Progenitor cell of endocrine pancreas (in vitro differentiated cells): ENCODE data around the gene MRGPRG. TPM values are rescaled to one million over a fixed set of nuclear protein-coding genes. Genes with fewer than 3 reads are reported as not detected.

ENCODE experiments used
- DNase-seq: peaks from one replicate; pipeline ENCODE4 v3.0.0; 2021; ENCODE audit warnings: low spot score; ENCODE audit not compliant: unreplicated experiment
- H3K27ac Mint-ChIP-seq: 2 replicates; pipeline ENCODE4 v1.8.0; 2021; ENCODE audit warnings: mild to moderate bottlenecking, moderate library complexity, mixed read lengths
- H3K27me3 Mint-ChIP-seq: 2 replicates; pipeline ENCODE4 v1.8.0; 2021; ENCODE audit warnings: mixed read lengths
- H3K36me3 Mint-ChIP-seq: 2 replicates; pipeline ENCODE4 v1.8.0; 2022; ENCODE audit warnings: mixed read lengths; ENCODE audit not compliant: insufficient read depth
- H3K4me1 Mint-ChIP-seq: 2 replicates; pipeline ENCODE4 v1.8.0; 2021; ENCODE audit warnings: low read depth, mixed read lengths
- H3K4me3 Mint-ChIP-seq: 2 replicates; pipeline ENCODE4 v1.8.0; 2021; ENCODE audit warnings: low read depth, mild to moderate bottlenecking, moderate library complexity, mixed read lengths
- H3K9me3 Mint-ChIP-seq: 2 replicates; pipeline ENCODE4 v1.8.0; 2021; ENCODE audit warnings: low read depth, mixed read lengths
- CTCF ChIP-seq: fragments of 200-600 bp; sonication (generic); IDR thresholded peaks from one replicate; pipeline ENCODE4 v1.5.0; 2021; ENCODE audit warnings: antibody characterized with exemption, mild to moderate bottlenecking; ENCODE audit not compliant: unreplicated experiment
- total RNA-seq: library from RNA; stranded (reverse); gene quantifications from 2 replicates; pipeline ENCODE4 v1.2.1, GENCODE V29; 2021

MRGPRG gene
- total RNA-seq, 1 donor from 2014 or later = not detected

- Mint-ChIP-seq H3K9me3 (no peaks in the 10 kb centered on the region), H3K4me1 (no peaks in the 10 kb centered on the region), H3K4me3 (no peak overlapping the region), H3K27ac (no peak overlapping the region), H3K36me3 (no peaks in the 10 kb centered on the region), H3K27me3 (peaks cover 62% of the 10 kb centered on the region)
- no peak for TF ChIP-seq CTCF
- no peak for DNase-seq
Observed at GRCh38 chr11:3204141-3205015, 14.2 kb downstream of the MRGPRG start.

DNA sequence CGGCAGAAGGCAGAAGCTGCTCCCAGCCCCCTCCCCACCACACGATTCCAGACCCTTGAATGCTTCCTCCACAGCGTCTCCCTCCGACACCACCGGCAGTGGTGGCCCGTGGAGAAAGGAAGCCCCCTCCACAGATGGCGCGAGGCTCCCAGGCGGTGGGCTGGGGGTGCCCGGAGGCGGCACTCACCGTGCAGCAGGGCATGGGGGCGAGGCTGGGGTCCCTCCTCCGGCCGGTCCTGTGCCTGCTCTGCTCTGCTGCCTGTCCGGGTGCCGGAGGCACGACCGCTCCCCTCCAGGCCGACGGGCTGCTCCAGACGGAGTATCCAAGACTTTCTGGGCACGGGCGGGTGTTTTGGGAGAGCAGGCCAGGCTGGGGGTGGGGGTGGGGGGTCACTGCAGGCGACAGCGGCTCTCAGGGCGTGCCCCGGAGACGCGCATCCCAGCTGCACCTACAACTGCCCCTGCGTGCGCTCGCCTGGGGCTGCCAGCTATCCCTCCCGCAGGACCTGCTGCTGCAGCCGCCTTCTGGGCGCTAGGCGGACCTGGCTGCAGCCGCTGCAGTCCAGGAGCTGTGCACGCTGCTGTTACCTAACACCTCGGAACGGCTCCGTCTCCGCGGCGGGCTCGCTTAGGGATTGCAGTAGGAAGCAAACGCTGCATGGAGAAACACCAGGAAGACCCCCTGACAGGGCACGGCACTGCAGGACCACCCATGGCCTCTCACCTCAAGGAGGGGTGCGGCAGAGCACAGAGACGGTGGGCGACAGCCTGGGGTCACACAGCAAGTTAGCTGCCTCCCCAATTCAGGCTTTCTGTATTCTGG is 15.2 kb downstream of the MRGPRG start:
- Mint-ChIP-seq H3K4me1 (no peaks in the 10 kb centered on the region), H3K4me3 (no peak overlapping the region), H3K9me3 (no peaks in the 10 kb centered on the region), H3K27ac (no peak overlapping the region), H3K27me3 (peaks cover 59% of the 10 kb centered on the region), H3K36me3 (no peaks in the 10 kb centered on the region)
- TF ChIP-seq CTCF = peak; percentile 22
- DNase-seq = no peak

DNA sequence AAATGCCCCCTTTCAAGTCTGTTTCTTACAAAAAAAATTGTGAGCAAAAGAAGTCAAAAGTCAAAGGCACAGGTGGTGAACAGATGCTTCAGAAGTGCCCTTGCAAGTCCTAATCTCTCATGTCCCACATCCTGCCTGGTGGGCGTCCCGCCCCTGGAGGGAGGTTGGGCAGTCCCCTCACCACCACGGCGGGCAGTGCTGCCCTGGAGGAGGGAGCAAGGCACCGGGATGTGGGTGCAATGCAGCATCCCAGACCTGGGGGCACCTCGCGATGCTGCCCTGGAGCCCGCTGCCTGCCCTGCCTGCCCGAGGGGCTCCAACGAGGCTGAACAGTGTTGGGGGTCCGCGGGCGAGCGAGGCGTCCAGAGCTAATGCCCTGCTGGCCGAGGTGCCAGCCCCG is 15.9 kb downstream of the MRGPRG start:
- H3K4me3 Mint-ChIP-seq = no peak overlapping the region
- H3K27me3 Mint-ChIP-seq = peaks cover 54% of the 10 kb centered on the region

DNA sequence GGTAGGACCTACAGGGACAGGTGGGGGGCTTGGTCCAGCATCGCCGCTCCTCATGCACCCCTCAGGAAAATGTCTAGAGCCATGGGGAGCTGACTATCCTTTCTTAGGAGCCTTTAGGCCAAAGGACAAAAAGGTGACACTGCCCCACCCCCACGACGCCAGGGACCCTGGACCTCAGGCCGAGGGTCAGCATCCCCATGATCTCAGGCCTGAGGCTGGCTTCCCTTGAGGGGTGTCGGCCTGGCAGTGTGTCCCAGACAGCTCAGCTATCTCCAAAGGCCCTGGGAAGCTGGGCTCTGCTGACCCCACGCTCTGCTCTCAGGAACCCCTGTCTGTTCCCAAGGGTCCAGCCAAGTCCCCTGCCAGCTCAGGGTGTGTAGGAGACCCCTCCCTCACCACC is 16.3 kb downstream of the MRGPRG start:
- DNase-seq = no peak
- H3K27me3 Mint-ChIP-seq = peaks cover 52% of the 10 kb centered on the region
- no peaks in the 10 kb centered on the region for H3K9me3 Mint-ChIP-seq
- H3K36me3 Mint-ChIP-seq = no peaks in the 10 kb centered on the region
- no peak for TF ChIP-seq CTCF
- H3K27ac Mint-ChIP-seq = no peak overlapping the region
- H3K4me1 Mint-ChIP-seq = no peaks in the 10 kb centered on the region
- no peak overlapping the region for H3K4me3 Mint-ChIP-seq

More for the DNA sequence above, 15.9 kb downstream of the MRGPRG start:
- Mint-ChIP-seq H3K9me3 (no peaks in the 10 kb centered on the region), H3K27ac (no peak overlapping the region), H3K4me1 (no peaks in the 10 kb centered on the region), H3K36me3 (no peaks in the 10 kb centered on the region)
- TF ChIP-seq CTCF = no peak
- DNase-seq = no peak

DNA sequence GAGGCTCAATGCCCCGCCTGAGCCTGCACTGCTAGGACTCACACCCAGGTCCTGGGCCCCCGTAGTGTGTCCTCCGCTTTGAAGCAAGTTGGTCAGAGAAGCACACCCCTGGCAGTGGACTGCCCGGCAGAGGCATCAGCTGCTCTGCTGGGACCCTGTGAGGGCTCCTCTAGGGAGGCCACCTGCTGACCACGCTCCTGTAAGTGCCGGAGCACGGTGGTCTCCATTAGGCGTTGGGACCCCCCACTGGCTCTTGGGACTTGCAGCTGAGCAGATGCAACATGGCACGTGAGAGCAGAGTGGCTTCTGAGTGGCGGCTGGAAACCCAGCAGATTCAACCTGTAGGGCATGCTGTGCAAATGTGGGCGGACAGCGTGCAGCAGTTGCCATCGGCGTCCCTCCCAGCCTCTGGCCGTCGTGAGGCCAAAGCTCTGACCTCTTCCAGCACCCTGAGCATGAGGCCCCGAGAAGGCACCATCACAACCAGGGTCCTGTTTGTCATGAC is 16.9 kb downstream of the MRGPRG start:
- Mint-ChIP-seq H3K27me3 (peaks cover 54% of the 10 kb centered on the region), H3K36me3 (no peaks in the 10 kb centered on the region), H3K27ac (no peak overlapping the region), H3K4me3 (no peak overlapping the region), H3K9me3 (no peaks in the 10 kb centered on the region), H3K4me1 (no peaks in the 10 kb centered on the region)
- DNase-seq = no peak
- no peak for TF ChIP-seq CTCF
